ENCODE results near the gene AIG1.

- TF ChIP-seq, protein P1, sequence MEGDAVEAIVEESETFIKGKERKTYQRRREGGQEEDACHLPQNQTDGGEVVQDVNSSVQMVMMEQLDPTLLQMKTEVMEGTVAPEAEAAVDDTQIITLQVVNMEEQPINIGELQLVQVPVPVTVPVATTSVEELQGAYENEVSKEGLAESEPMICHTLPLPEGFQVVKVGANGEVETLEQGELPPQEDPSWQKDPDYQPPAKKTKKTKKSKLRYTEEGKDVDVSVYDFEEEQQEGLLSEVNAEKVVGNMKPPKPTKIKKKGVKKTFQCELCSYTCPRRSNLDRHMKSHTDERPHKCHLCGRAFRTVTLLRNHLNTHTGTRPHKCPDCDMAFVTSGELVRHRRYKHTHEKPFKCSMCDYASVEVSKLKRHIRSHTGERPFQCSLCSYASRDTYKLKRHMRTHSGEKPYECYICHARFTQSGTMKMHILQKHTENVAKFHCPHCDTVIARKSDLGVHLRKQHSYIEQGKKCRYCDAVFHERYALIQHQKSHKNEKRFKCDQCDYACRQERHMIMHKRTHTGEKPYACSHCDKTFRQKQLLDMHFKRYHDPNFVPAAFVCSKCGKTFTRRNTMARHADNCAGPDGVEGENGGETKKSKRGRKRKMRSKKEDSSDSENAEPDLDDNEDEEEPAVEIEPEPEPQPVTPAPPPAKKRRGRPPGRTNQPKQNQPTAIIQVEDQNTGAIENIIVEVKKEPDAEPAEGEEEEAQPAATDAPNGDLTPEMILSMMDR (conservative IDR thresholded peaks at IDR 0.05; ENCODE audit: low read depth, low read length) = no peak
- TF ChIP-seq POLR2A (IDR thresholded peaks at IDR 0.05; ENCODE audit: low read depth, low read length) (no peak), RAD21 (IDR thresholded peaks at IDR 0.05; ENCODE audit: low read length) (no peak), FOS (IDR thresholded peaks at IDR 0.05; ENCODE audit: low read depth, low read length) (no peak), MXI1 (IDR thresholded peaks at IDR 0.05; ENCODE audit: borderline replicate concordance, low read depth, low read length) (no peak), SMC3 (IDR thresholded peaks at IDR 0.05; ENCODE audit: low read depth, low read length) (no peak), ELK1 (IDR thresholded peaks at IDR 0.05; ENCODE audit: borderline replicate concordance, low read depth, low read length) (no peak), CEBPB (IDR thresholded peaks at IDR 0.05; ENCODE audit: low read depth, low read length) (no peak), NFE2L2 (IDR thresholded peaks at IDR 0.05; ENCODE audit: low read depth, low read length) (no peak), RFX5 (IDR thresholded peaks at IDR 0.05; ENCODE audit: low read depth, low read length) (no peak), MAFK (IDR thresholded peaks at IDR 0.05; ENCODE audit: low read depth, low read length) (no peak), RCOR1 (IDR thresholded peaks at IDR 0.05; ENCODE audit: insufficient replicate concordance, low read length) (no peak), CHD1 (IDR thresholded peaks at IDR 0.05; ENCODE audit: low read depth, low read length) (no peak)
- TF ChIP-seq, protein P2, sequence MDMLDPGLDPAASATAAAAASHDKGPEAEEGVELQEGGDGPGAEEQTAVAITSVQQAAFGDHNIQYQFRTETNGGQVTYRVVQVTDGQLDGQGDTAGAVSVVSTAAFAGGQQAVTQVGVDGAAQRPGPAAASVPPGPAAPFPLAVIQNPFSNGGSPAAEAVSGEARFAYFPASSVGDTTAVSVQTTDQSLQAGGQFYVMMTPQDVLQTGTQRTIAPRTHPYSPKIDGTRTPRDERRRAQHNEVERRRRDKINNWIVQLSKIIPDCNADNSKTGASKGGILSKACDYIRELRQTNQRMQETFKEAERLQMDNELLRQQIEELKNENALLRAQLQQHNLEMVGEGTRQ (IDR thresholded peaks at IDR 0.05; ENCODE audit: low read depth, low read length) = no peak
Measured at GRCh38 chr6:143375022-143375585, 314.4 kb downstream of the AIG1 start.
